NCI-H1694 (cell line): Measurements from ENCODE around the gene GPRASP3.

Experiments
- DNase-seq: peaks from one replicate; lab custom pipeline; 2025; lab: John Stamatoyannopoulos, UW

Gene GPRASP3

GRCh38 chrX:102765217-102765616 is 44.7 kb downstream of the GPRASP3 start:
- DNase-seq: no peak

DNA sequence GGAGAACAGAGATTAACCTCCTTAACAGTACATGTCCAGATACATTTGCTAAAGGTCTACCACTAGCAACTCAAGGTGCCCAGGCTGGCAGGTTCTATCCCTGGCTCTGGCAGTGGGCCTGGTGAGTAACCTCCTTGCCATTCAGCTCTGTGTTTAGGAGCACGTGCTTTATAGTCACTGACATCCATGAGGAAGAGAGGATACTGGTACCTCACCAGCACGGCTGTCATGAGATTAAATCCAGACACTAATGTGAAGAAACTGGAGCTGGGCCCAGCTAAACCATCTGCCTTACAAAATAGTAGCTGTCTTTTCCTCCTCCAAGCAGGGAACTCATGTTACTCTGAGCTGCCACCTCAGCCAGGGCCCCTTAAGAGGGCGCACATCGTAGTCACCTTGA is 45.3 kb downstream of the GPRASP3 start:
- peak; percentile 2 for DNase-seq

DNA sequence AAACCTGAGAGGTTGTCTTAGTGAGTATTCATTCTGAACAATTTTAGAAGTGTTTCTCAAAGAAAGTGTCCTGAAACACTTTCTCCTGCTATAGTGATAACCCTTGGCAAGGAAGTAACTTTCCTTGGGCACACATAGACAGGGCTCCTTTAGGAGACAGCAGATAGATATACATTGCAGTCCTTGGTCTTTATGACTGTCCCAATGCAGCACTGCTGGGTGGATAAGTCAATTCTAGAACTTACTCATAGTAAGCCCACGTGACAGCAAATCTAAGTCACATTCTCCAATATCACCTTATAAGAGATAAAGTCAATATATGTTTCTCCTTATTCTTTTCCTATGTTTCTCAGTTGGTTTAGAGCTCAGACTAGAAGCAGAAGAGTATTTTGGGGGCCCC is 46.7 kb downstream of the GPRASP3 start:
- DNase-seq: no peak

GRCh38 chrX:102768987-102769761 is 48.6 kb downstream of the GPRASP3 start:
- peak; percentile 92 for DNase-seq
